Natural killer cell (primary cell): ENCODE measurements around the gene UGT2B17. TPM values are rescaled to one million over a fixed set of nuclear protein-coding genes. Genes with fewer than 3 reads are reported as not detected.

ENCODE experiments used
- ATAC-seq, 3 donors: fragments of 150-1000 bp in 2 of 3; fragments of 200-7000 bp in 1 of 3; cut with Tn5 transposase; 1 replicate in 1 of 3; 2 replicates in 2 of 3; pipeline ENCODE4 v1.10.0; 2021; ENCODE audit warnings: mild to moderate bottlenecking in 2 of 3, moderate library complexity in 2 of 3
- DNase-seq, 2 donors: peaks; one replicate each; pipeline versions ENCODE4 v3.0.0 to v3.0.0-alpha.2; 2013 to 2021; ENCODE audit warnings: mixed read lengths in 1 of 2
- H3K27ac ChIP-seq: one replicate; pipeline ENCODE4 v1.5.1; 2013; ENCODE audit warnings: mild to moderate bottlenecking, low read length
- H3K27me3 ChIP-seq: one replicate; pipeline ENCODE4 v1.6.1; 2013; ENCODE audit warnings: low read length; ENCODE audit not compliant: control insufficient read depth, insufficient read depth
- H3K36me3 ChIP-seq: one replicate; pipeline ENCODE4 v1.6.1; 2013; ENCODE audit warnings: low read length; ENCODE audit not compliant: control insufficient read depth, insufficient read depth
- H3K4me1 ChIP-seq: one replicate; pipeline ENCODE4 v1.6.1; 2013; ENCODE audit warnings: low read length; ENCODE audit not compliant: control insufficient read depth, insufficient read depth
- H3K4me3 ChIP-seq: one replicate; pipeline ENCODE4 v1.5.1; 2013; ENCODE audit warnings: low read length
- H3K9me3 ChIP-seq: one replicate; pipeline ENCODE4 v1.6.1; 2013; ENCODE audit warnings: low read length; ENCODE audit not compliant: control insufficient read depth, insufficient read depth
- H3K27ac Mint-ChIP-seq, 2 donors: one replicate each; pipeline ENCODE4 v1.8.0; 2022; ENCODE audit warnings: mild to moderate bottlenecking in 2 of 2, mixed read lengths in 2 of 2, moderate library complexity in 1 of 2
- H3K27me3 Mint-ChIP-seq, 2 donors: one replicate each; pipeline ENCODE4 v1.8.0; 2022; ENCODE audit warnings: low read depth in 2 of 2, mixed read lengths in 2 of 2
- H3K36me3 Mint-ChIP-seq: one replicate; pipeline ENCODE4 v1.8.0; 2022; ENCODE audit warnings: mixed read lengths
- H3K4me1 Mint-ChIP-seq, 2 donors: one replicate each; pipeline ENCODE4 v1.8.0; 2022; ENCODE audit warnings: mixed read lengths in 2 of 2
- H3K4me3 Mint-ChIP-seq: one replicate; pipeline ENCODE4 v1.8.0; 2022; ENCODE audit warnings: mild to moderate bottlenecking, moderate library complexity, mixed read lengths
- H3K9me3 Mint-ChIP-seq, 2 donors: one replicate each; pipeline ENCODE4 v1.8.0; 2022; ENCODE audit warnings: mixed read lengths in 2 of 2
- WGBS: methylation state at CpG from one replicate; pipeline ENCODE4 v1.1.7; 2013; ENCODE audit warnings: missing lambda C conversion rate; ENCODE audit not compliant: insufficient coverage; 5-methylcytosine and 5-hydroxymethylcytosine counted together
- intact Hi-C: fragments of 100-400 bp; cut with micrococcal nuclease; formaldehyde crosslinking; loops from one replicate; pipeline ENCODE4 v1.14.2; 2022
- total RNA-seq, 4 donors: library from RNA; stranded (reverse); fragments of 120-200 nt in 1 of 4; gene quantifications; one replicate each; pipeline versions ENCODE4 v1.2.3 to v1.2.4, GENCODE V29; 2013 to 2022
- TF ChIP-seq, protein P1 (sequence below): fragments of 200-600 bp; IDR thresholded peaks from one replicate; pipeline ENCODE4 v1.8.0; 2022; ENCODE audit warnings: antibody characterized with exemption

The UGT2B17 gene
- total RNA-seq, 3 donors from 2014 or later (not counting 1 experiment from before 2014, with no cell fraction given), result 0.28 TPM; not detected in 2

GRCh38 chr4:68490826-68491457, 85.2 kb downstream of the UGT2B17 start:
- Mint-ChIP-seq H3K4me3 (no peak overlapping the region), H3K36me3 (no peaks in the 10 kb centered on the region), H3K27ac (no peak overlapping the region), H3K27me3 (no peaks in the 10 kb centered on the region), H3K4me1 (no peaks in the 10 kb centered on the region), H3K9me3 (no peaks in the 10 kb centered on the region)
- no peak overlapping the region for H3K4me3 ChIP-seq
- H3K36me3 ChIP-seq, result no peaks in the 10 kb centered on the region
- H3K4me1 ChIP-seq, result no peaks in the 10 kb centered on the region
- no peaks in the 10 kb centered on the region for H3K27me3 ChIP-seq
- no peak for ATAC-seq
- WGBS, result 92% methylated on average over 6 of the region's 6 CpGs
- H3K9me3 ChIP-seq, result no peaks in the 10 kb centered on the region
- H3K27ac ChIP-seq, result no peak overlapping the region
- TF ChIP-seq, protein P1, sequence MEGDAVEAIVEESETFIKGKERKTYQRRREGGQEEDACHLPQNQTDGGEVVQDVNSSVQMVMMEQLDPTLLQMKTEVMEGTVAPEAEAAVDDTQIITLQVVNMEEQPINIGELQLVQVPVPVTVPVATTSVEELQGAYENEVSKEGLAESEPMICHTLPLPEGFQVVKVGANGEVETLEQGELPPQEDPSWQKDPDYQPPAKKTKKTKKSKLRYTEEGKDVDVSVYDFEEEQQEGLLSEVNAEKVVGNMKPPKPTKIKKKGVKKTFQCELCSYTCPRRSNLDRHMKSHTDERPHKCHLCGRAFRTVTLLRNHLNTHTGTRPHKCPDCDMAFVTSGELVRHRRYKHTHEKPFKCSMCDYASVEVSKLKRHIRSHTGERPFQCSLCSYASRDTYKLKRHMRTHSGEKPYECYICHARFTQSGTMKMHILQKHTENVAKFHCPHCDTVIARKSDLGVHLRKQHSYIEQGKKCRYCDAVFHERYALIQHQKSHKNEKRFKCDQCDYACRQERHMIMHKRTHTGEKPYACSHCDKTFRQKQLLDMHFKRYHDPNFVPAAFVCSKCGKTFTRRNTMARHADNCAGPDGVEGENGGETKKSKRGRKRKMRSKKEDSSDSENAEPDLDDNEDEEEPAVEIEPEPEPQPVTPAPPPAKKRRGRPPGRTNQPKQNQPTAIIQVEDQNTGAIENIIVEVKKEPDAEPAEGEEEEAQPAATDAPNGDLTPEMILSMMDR, result no peak
- no peak for DNase-seq
- intact Hi-C loops, result no loop called here

DNA sequence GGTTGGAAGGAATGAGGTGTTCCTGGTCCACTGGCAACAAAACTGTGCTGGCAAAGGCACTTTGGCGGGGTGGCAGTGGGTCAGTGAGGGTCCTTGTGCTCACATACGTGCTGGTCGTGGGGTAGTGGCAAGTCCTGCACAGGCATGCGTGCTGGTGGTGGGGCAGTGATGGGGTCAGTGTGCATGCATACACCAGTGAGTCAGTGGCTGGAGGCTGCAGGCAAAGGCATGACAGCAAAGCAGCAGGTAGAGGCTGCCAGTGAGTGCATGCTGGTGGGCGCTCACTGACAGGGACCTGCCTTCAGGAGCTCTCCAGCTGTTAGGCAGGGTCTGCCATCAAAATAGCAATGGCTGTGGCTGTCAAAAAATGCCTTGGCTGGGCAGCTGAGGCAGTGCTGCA, 86.8 kb downstream of the UGT2B17 start:
- no peak overlapping the region for H3K27ac Mint-ChIP-seq
- TF ChIP-seq, protein P1, result no peak
- no peak overlapping the region for H3K27ac ChIP-seq
- DNase-seq (no peak), ATAC-seq (no peak)
- no peaks in the 10 kb centered on the region for H3K9me3 ChIP-seq
- H3K9me3 Mint-ChIP-seq, result no peaks in the 10 kb centered on the region
- H3K4me1 ChIP-seq, result no peaks in the 10 kb centered on the region
- H3K36me3 ChIP-seq, result no peaks in the 10 kb centered on the region
- intact Hi-C loops, result no loop called here
- H3K4me3 ChIP-seq, result no peak overlapping the region
- no peak overlapping the region for H3K4me3 Mint-ChIP-seq
- H3K36me3 Mint-ChIP-seq, result no peaks in the 10 kb centered on the region
- no peaks in the 10 kb centered on the region for H3K4me1 Mint-ChIP-seq
- H3K27me3 ChIP-seq, result no peaks in the 10 kb centered on the region
- WGBS, result 66% methylated on average over 4 of the region's 5 CpGs
- H3K27me3 Mint-ChIP-seq, result no peaks in the 10 kb centered on the region

Other genes with a start within 250 kb of the UGT2B17 start
- gene YTHDC1, start 226.2 kb downstream of the UGT2B17 start, total RNA-seq, result 100 to 1,000 TPM; 225 to 320 (median 270) TPM
- not detected for gene TMPRSS11E, start 128.9 kb downstream of the UGT2B17 start, total RNA-seq
- not detected for gene UGT2B15, start 94.3 kb upstream of the UGT2B17 start, total RNA-seq
- gene UGT2B10, start 239.7 kb upstream of the UGT2B17 start, total RNA-seq, result not detected